Measurements from ENCODE around the gene TMEM63C.

The TMEM63C gene

GRCh38 chr14:77245820-77246219 is 64.2 kb downstream of the TMEM63C start:
- Mint-ChIP-seq H3K4me1 (no peaks in the 10 kb centered on the region), H3K9me3 (no peaks in the 10 kb centered on the region), H3K27ac (no peak overlapping the region), H3K4me3 (no peak overlapping the region), H3K27me3 (peaks cover 10% of the 10 kb centered on the region)
- no peak for DNase-seq
- no peak for ATAC-seq

GRCh38 chr14:77246784-77247183 is 65.2 kb downstream of the TMEM63C start:
- Mint-ChIP-seq H3K27me3 (peaks cover 10% of the 10 kb centered on the region), H3K27ac (no peak overlapping the region), H3K4me1 (no peaks in the 10 kb centered on the region), H3K9me3 (no peaks in the 10 kb centered on the region), H3K4me3 (no peak overlapping the region)
- ATAC-seq (no peak), DNase-seq (no peak)

GRCh38 chr14:77248666-77249065 is 67.1 kb downstream of the TMEM63C start:
- no peak overlapping the region for H3K4me3 Mint-ChIP-seq

GRCh38 chr14:77249286-77249685 is 67.7 kb downstream of the TMEM63C start:
- Mint-ChIP-seq H3K27ac (no peak overlapping the region), H3K4me3 (no peak overlapping the region), H3K27me3 (peaks cover 5% of the 10 kb centered on the region), H3K9me3 (no peaks in the 10 kb centered on the region), H3K4me1 (no peaks in the 10 kb centered on the region)
- DNase-seq, result no peak
- ATAC-seq, result no peak

More at GRCh38 chr14:77248666-77249065, 67.1 kb downstream of the TMEM63C start:
- no peaks in the 10 kb centered on the region for H3K4me1 Mint-ChIP-seq
- ATAC-seq (no peak), DNase-seq (no peak)
- no peak overlapping the region for H3K27ac Mint-ChIP-seq
- H3K9me3 Mint-ChIP-seq, result no peaks in the 10 kb centered on the region
- H3K27me3 Mint-ChIP-seq, result peaks cover 5% of the 10 kb centered on the region

GRCh38 chr14:77250927-77251326 is 69.3 kb downstream of the TMEM63C start:
- Mint-ChIP-seq H3K4me3 (no peak overlapping the region), H3K4me1 (no peaks in the 10 kb centered on the region), H3K27ac (peak overlapping the region in 1 of 2 donors; percentile 43), H3K27me3 (peaks cover 5% of the 10 kb centered on the region), H3K9me3 (no peaks in the 10 kb centered on the region)
- DNase-seq (no peak), ATAC-seq (no peak)

GRCh38 chr14:77251870-77252269 is 70.3 kb downstream of the TMEM63C start:
- peaks cover 5% of the 10 kb centered on the region for H3K27me3 Mint-ChIP-seq
- no peaks in the 10 kb centered on the region for H3K9me3 Mint-ChIP-seq
- ATAC-seq, result no peak

GRCh38 chr14:77253333-77254190 is 72.0 kb downstream of the TMEM63C start:
- H3K4me1 Mint-ChIP-seq, result no peaks in the 10 kb centered on the region

More at GRCh38 chr14:77251870-77252269, 70.3 kb downstream of the TMEM63C start:
- DNase-seq, result no peak
- no peak overlapping the region for H3K27ac Mint-ChIP-seq
- H3K4me1 Mint-ChIP-seq, result no peaks in the 10 kb centered on the region
- H3K4me3 Mint-ChIP-seq, result no peak overlapping the region

GRCh38 chr14:77256694-77257093 is 75.1 kb downstream of the TMEM63C start:
- ATAC-seq, result peak; percentile 14
- Mint-ChIP-seq H3K27me3 (peaks cover 13% of the 10 kb centered on the region), H3K27ac (peak overlapping the region in 1 of 2 donors; percentile 32), H3K4me1 (no peaks in the 10 kb centered on the region), H3K9me3 (no peaks in the 10 kb centered on the region), H3K4me3 (no peak overlapping the region)
- no peak for DNase-seq

More at GRCh38 chr14:77253333-77254190, 72.0 kb downstream of the TMEM63C start:
- Mint-ChIP-seq H3K27me3 (peaks cover 5% of the 10 kb centered on the region), H3K9me3 (no peaks in the 10 kb centered on the region), H3K4me3 (no peak overlapping the region), H3K27ac (no peak overlapping the region)
- DNase-seq (no peak), ATAC-seq (no peak)

GRCh38 chr14:77257700-77258099 is 76.1 kb downstream of the TMEM63C start:
- Mint-ChIP-seq H3K27me3 (peaks cover 19% of the 10 kb centered on the region), H3K9me3 (no peaks in the 10 kb centered on the region), H3K4me1 (no peaks in the 10 kb centered on the region), H3K4me3 (no peak overlapping the region), H3K27ac (no peak overlapping the region)
- no peak for ATAC-seq
- no peak for DNase-seq

- Mint-ChIP-seq H3K27me3 (peaks cover 20% of the 10 kb centered on the region), H3K4me1 (no peaks in the 10 kb centered on the region), H3K27ac (peak overlapping the region in 1 of 2 donors; percentile 22), H3K4me3 (no peak overlapping the region), H3K9me3 (no peaks in the 10 kb centered on the region)
- ATAC-seq, result no peak
- no peak for DNase-seq
Observed at GRCh38 chr14:77258566-77258965, 77.0 kb downstream of the TMEM63C start.

GRCh38 chr14:77259025-77259715 is 77.6 kb downstream of the TMEM63C start:
- H3K9me3 Mint-ChIP-seq, result no peaks in the 10 kb centered on the region
- no peak overlapping the region for H3K4me3 Mint-ChIP-seq
- ATAC-seq (peak; percentile 28), DNase-seq (no peak)
- H3K27ac Mint-ChIP-seq, result peak overlapping the region in 1 of 2 donors; percentile 64
- H3K4me1 Mint-ChIP-seq, result no peaks in the 10 kb centered on the region
- peaks cover 20% of the 10 kb centered on the region for H3K27me3 Mint-ChIP-seq

- ATAC-seq (no peak), DNase-seq (no peak)
- H3K27ac Mint-ChIP-seq, result no peak overlapping the region
- no peak overlapping the region for H3K4me3 Mint-ChIP-seq
- H3K27me3 Mint-ChIP-seq, result peaks cover 24% of the 10 kb centered on the region
- no peaks in the 10 kb centered on the region for H3K9me3 Mint-ChIP-seq
- no peaks in the 10 kb centered on the region for H3K4me1 Mint-ChIP-seq
Observed at GRCh38 chr14:77260199-77260598, 78.6 kb downstream of the TMEM63C start.

GRCh38 chr14:77260631-77261030 is 79.0 kb downstream of the TMEM63C start:
- Mint-ChIP-seq H3K27me3 (peaks cover 28% of the 10 kb centered on the region), H3K4me1 (no peaks in the 10 kb centered on the region), H3K27ac (no peak overlapping the region), H3K9me3 (no peaks in the 10 kb centered on the region), H3K4me3 (no peak overlapping the region)
- DNase-seq (no peak), ATAC-seq (peak; percentile 12)

GRCh38 chr14:77264466-77265186 is 83.0 kb downstream of the TMEM63C start:
- ATAC-seq (no peak), DNase-seq (no peak)
- H3K4me1 Mint-ChIP-seq, result no peaks in the 10 kb centered on the region
- no peak overlapping the region for H3K4me3 Mint-ChIP-seq
- peaks cover 51% of the 10 kb centered on the region for H3K27me3 Mint-ChIP-seq
- H3K27ac Mint-ChIP-seq, result no peak overlapping the region
- H3K9me3 Mint-ChIP-seq, result peaks cover 4 to 7% of the 10 kb centered on the region in 2 donors

GRCh38 chr14:77265187-77265515 is 83.6 kb downstream of the TMEM63C start:
- H3K9me3 Mint-ChIP-seq, result peaks cover 4 to 7% of the 10 kb centered on the region in 2 donors
- H3K4me1 Mint-ChIP-seq, result peaks cover 5% of the 10 kb centered on the region
- ATAC-seq (no peak), DNase-seq (no peak)
- H3K27me3 Mint-ChIP-seq, result peaks cover 56% of the 10 kb centered on the region
- no peak overlapping the region for H3K4me3 Mint-ChIP-seq
- H3K27ac Mint-ChIP-seq, result no peak overlapping the region

All from stimulated activated naive CD8-positive, alpha-beta T cell treated with anti-CD3 and anti-CD28 coated beads, Interleukin-15, amount 100 ng/mL, for 72 hours (primary cell).